Measurements from ENCODE around the gene CD9.
"Not testable (repeated sequence)": the region's sequence is repeated elsewhere in the genome, so short reads cannot be mapped to it uniquely, and the experiment has no call there.

CD9 gene

GRCh38 chr12:6200256-6201212, at the start of gene CD9:
CD9 (plus strand) TSS chr12:6200400; CDS start chr12:6200500, 100 bp downstream.
- peak in 1 of 3 donors; percentile 24 for DNase-seq (ENCODE audit: low read depth in 2 of 3, low spot score in 1 of 3)

GRCh38 chr12:6154730-6155459, 45.3 kb upstream of the CD9 start:
- no peak for DNase-seq (ENCODE audit: low read depth in 2 of 3, low spot score in 1 of 3)

GRCh38 chr12:6157482-6157881, 42.7 kb upstream of the CD9 start:
- no peak for DNase-seq (ENCODE audit: low read depth in 2 of 3, low spot score in 1 of 3)

- no peak for DNase-seq (ENCODE audit: low read depth in 2 of 3, low spot score in 1 of 3)
These were observed 41.9 kb upstream of the CD9 start for GRCh38 chr12:6158255-6158654.

- no peak for DNase-seq (ENCODE audit: low read depth in 2 of 3, low spot score in 1 of 3)
These were observed 41.5 kb upstream of the CD9 start for GRCh38 chr12:6158749-6159148.

- DNase-seq (ENCODE audit: low read depth in 2 of 3, low spot score in 1 of 3), result not testable (repeated sequence)
These were observed 40.8 kb upstream of the CD9 start for GRCh38 chr12:6159166-6160011.

- DNase-seq (ENCODE audit: low read depth in 2 of 3, low spot score in 1 of 3), result not testable (repeated sequence)
These were observed 40.1 kb upstream of the CD9 start for GRCh38 chr12:6160049-6160649.

- no peak for DNase-seq (ENCODE audit: low read depth in 2 of 3, low spot score in 1 of 3)
These were observed 38.9 kb upstream of the CD9 start for GRCh38 chr12:6161124-6161882.

- DNase-seq (ENCODE audit: low read depth in 2 of 3, low spot score in 1 of 3), result no peak
These were observed 36.7 kb upstream of the CD9 start for GRCh38 chr12:6163416-6164060.

GRCh38 chr12:6165395-6165794, 34.8 kb upstream of the CD9 start:
- DNase-seq (ENCODE audit: low read depth in 2 of 3, low spot score in 1 of 3), result no peak

- no peak for DNase-seq (ENCODE audit: low read depth in 2 of 3, low spot score in 1 of 3)
These were observed 33.4 kb upstream of the CD9 start for GRCh38 chr12:6166808-6167207.

GRCh38 chr12:6167327-6168280, 32.6 kb upstream of the CD9 start:
- peak; percentile 51 to 86 (median 55) for DNase-seq (ENCODE audit: low read depth in 2 of 3, low spot score in 1 of 3)

- no peak for DNase-seq (ENCODE audit: low read depth in 2 of 3, low spot score in 1 of 3)
These were observed 28.7 kb upstream of the CD9 start for GRCh38 chr12:6171409-6172015.

GRCh38 chr12:6172086-6172485, 28.1 kb upstream of the CD9 start:
- no peak for DNase-seq (ENCODE audit: low read depth in 2 of 3, low spot score in 1 of 3)

- DNase-seq (ENCODE audit: low read depth in 2 of 3, low spot score in 1 of 3), result no peak
These were observed 27.3 kb upstream of the CD9 start for GRCh38 chr12:6172862-6173261.

- DNase-seq (ENCODE audit: low read depth in 2 of 3, low spot score in 1 of 3), result no peak
These were observed 22.4 kb upstream of the CD9 start for GRCh38 chr12:6177642-6178358.

- no peak for DNase-seq (ENCODE audit: low read depth in 2 of 3, low spot score in 1 of 3)
These were observed 21.0 kb upstream of the CD9 start for GRCh38 chr12:6178981-6179761.
